Measurements from ENCODE around the gene RETNLB. TPM values are rescaled to one million over a fixed set of nuclear protein-coding genes. Genes with fewer than 3 reads are reported as not detected.

Gene RETNLB
- total RNA-seq: not detected in 2 replicates

DNA sequence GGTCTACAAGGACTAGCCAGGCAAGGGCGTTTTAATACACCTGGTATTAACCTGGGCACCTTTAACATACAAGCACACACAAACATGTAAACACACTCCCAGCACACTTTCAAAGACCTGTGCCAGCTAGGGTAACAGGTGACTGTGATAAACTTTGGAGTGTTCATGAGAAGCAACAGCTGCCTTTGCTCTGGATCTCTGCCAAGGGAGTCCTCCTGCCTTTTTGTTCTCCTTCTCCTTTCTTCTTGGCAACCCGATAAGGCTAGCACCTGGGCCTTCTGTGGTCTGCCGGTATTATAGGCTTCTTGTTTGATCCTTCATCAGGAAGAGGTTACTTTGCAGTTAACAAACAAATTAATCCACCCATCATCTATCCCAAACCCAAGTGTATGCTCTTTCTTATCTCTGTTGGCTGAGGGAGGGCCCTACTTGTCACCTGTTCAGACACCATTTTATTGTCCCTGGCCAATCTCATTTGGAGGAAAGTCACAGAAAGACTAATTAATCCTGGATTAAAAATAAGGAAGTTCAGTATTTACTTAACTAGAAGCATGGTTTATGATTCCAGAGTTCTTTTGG is at the start of gene RETNLB:
Gene RETNLB (minus strand): TSS at position 7 of the 579 bp plus-strand sequence. CDS start 225 bp downstream, outside the sequence.

Other genes starting within 250 kb of the RETNLB start
- gene MYH15, start 246.8 kb downstream of the RETNLB start, total RNA-seq: 0.62 and 3.7 TPM in 2 replicates
- 16.5 and 59.1 TPM in 2 replicates for gene CIP2A, start 168.0 kb downstream of the RETNLB start, total RNA-seq
- gene DZIP3, start 167.7 kb downstream of the RETNLB start, total RNA-seq: 14.5 and 16.6 TPM in 2 replicates
- gene TRAT1, start 65.4 kb upstream of the RETNLB start, total RNA-seq: 0.11 TPM in 1 of 2 replicates, not detected in the other
- gene GUCA1C, start 196.5 kb upstream of the RETNLB start, total RNA-seq: not detected in 2 replicates

All from uterine smooth muscle cell (primary cell).